ENCODE data around the gene VPS51. TPM values are rescaled to one million over a fixed set of nuclear protein-coding genes. Genes with fewer than 3 reads are reported as not detected.

Gene VPS51
- total and polyA plus RNA-seq, 9 of the 15 experiments (the other 6 are each of a cell fraction or from before 2014, with no cell fraction given) = 1.8 to 143 (median 46.8) TPM

- TF ChIP-seq CREB3L1 (IDR thresholded peaks at IDR 0.05; ENCODE audit: borderline replicate concordance, low read depth) (no peak), RBBP5 (IDR thresholded peaks at IDR 0.05; ENCODE audit: borderline replicate concordance, insufficient read depth, low read length, poor library complexity, severe bottlenecking) (no peak), ZNF316 (IDR thresholded peaks at IDR 0.05) (no peak), ZNF639 (CRISPR knock-in tag; conservative IDR thresholded peaks at IDR 0.05 in 1 of 2, IDR thresholded peaks at IDR 0.05 in 1 of 2) (no peak), BACH1 (tag; IDR thresholded peaks at IDR 0.05) (no peak), NFXL1 (CRISPR knock-in tag; IDR thresholded peaks at IDR 0.05) (no peak), NR2C1 (IDR thresholded peaks at IDR 0.05) (no peak), NR2C1 (tag; IDR thresholded peaks at IDR 0.05) (no peak), ZBED1 (IDR thresholded peaks at IDR 0.05) (no peak), ZFP36 (IDR thresholded peaks at IDR 0.05; ENCODE audit: low read depth, low read length, partially characterized antibody) (no peak), ATF1 (CRISPR knock-in tag; IDR thresholded peaks at IDR 0.05) (no peak), ATF1 (tag; IDR thresholded peaks at IDR 0.05) (no peak), HMGXB4 (CRISPR knock-in tag; IDR thresholded peaks at IDR 0.05) (no peak), SMARCA5 (IDR thresholded peaks at IDR 0.05) (no peak), CBFA2T3 (IDR thresholded peaks at IDR 0.05) (no peak), PCBP2 (IDR thresholded peaks at IDR 0.05; ENCODE audit: low read depth, low read length, poor library complexity, severe bottlenecking) (no peak), THAP12 (CRISPR knock-in tag; IDR thresholded peaks at IDR 0.05) (no peak), KDM5B (IDR thresholded peaks at IDR 0.05; ENCODE audit: insufficient replicate concordance, low read depth, low read length) (peak; percentile 98), THAP7 (CRISPR knock-in tag; IDR thresholded peaks at IDR 0.05) (peak; percentile 74; the same call in 1 of the 2 replicates), SAFB (IDR thresholded peaks at IDR 0.05; ENCODE audit: borderline replicate concordance, low read depth, low read length) (peak; percentile 70), MEF2A (IDR thresholded peaks at IDR 0.05; ENCODE audit: control insufficient read depth, low read depth, low read length) (no peak)
Measured at GRCh38 chr11:65111744-65112545, 15.9 kb downstream of the VPS51 start, which contains the start of gene TM7SF2 (continued).

Data from K562 (cell line).